HT1080 (cell line): ENCODE measurements around the gene PIGS. TPM values are rescaled to one million over a fixed set of nuclear protein-coding genes. Genes with fewer than 3 reads are reported as not detected.
"Not testable (repeated sequence)": the region's sequence is repeated elsewhere in the genome, so short reads cannot be mapped to it uniquely, and the experiment has no call there.

Experiments
- DNase-seq: peaks from one replicate; pipeline ENCODE4 v3.0.0-alpha.2; 2015; ENCODE audit warnings: low read depth
- total RNA-seq: library from RNA; depleted of rRNA; stranded (reverse); fragments of >200 nt; shearing (Covaris generic); gene quantifications from 2 replicates; pipeline ENCODE4 v1.2.3, GENCODE V29; 2014

PIGS gene
- total RNA-seq, 1 experiment from 2014 or later = 43.0 TPM

DNA sequence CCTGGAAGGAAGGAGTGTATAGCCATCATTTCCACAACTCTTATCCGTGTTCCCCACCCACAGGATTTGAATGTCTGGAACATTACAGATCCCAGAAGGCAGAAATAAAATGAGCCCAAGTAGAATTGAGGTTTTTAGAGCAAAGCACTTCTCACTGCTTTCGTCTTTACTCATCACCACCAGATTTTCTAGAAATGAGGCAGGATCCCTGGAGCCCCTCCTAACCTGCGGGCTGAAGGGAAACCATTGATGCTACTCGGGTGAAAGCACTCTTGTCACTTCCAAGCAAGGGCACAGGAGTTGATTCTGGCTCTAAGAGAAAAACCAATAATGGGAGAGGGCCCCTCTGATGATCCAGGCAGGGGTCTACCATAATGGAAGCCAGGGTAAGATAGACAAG, 8.2 kb upstream of the PIGS start:
- no peak for DNase-seq

DNA sequence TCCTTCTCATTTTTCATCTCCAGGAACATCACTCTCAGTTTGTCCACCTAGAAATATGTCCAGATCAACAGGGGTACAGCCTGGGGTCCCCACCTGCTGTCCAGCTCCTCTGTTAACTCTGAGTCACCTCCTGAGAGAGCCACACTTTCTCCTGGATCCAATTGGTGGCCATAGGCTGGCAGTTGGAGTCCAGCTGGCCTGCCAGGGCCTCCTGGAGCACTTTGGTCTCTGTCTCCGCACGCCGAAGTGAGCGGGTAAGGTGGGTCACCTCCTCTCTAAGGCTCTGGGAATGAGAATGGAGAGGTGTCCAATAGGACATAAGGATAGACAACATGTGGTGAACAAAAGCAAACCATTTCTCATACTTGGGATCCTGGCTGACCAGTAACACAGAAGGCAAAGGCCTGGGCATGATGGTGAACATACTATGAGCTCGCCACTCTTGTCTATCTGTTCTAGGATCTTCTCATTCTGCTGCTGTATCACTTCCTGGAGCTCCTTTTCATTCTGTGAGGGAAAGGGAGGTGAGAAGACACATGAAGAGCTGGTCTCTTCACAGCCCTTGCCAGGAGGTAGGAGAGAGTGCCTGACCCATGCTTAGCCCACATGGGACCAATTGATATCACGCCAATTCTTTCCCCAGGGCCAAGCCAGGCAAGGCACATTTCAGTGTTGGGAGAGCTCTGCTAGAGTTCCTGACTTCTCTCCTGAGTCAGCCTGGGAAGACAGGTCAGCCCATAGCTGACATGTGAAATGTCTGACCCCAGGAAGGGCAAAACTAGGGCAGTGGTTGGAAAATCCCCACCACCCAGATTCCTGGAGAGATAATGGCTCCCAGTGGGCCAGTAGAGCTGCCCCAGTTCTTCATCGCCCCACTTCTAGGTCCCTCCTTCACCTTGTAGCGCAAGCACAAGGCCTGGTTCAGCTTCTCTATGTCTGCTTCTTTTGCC, 7.2 kb upstream of the PIGS start:
- DNase-seq = no peak

DNA sequence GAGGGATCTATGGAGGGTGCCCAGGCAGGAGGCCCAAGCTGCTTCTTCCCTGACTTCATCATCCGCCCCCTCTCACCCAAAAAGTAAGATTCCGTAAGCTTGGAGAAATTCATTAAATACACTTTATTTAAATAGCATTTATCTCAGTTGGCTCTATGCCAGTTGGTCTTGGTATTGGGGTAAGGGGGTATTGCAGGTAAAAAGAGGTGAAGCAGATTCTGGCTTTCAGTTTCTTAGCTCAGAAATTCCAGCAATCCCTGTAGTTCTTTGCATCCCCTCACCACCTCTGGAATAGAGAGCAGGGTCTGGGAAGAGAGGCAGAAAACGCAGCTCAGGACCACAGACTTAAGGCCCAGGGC, 6.1 kb upstream of the PIGS start:
- DNase-seq = no peak

DNA sequence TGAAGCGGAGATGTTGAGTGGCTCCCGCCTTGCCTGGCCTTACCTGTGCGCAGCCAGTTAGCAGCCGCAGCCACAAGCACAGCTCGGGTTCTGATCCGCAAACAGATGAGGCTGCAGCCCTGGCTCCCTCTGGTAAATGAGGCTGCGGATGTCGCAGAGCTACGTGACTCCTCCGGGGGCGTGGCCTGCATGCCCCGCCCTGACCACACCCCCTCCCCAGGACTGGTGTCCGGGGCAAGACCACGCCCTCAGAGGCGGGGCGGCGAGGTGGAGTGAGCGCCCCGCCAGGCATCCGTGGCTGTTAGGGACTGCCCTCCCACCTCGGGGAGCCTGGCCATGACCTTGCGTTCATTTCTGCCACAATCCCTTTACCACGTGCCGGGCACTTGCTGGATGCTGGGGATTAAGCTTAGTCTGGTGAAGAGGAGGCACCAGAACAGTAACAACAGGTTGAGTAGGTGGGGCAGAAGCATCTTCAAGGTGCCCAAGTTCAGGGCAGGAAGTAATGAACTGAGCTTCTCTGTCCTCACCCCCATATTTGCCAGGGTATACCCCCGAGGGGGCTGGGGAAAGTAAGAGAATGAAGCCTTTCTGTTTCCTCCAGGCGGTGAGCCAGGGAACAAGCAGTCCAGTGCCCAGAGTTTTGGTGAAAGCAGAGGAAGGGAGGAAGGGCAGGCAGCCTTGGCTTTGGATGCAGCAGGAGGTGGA, 5.6 kb upstream of the PIGS start, which contains the start of gene ALDOC:
Gene ALDOC (minus strand): TSS at position 138 of the 708 bp plus-strand sequence. CDS start 1,363 bp downstream, outside the sequence.
- peak; percentile 89 for DNase-seq

DNA sequence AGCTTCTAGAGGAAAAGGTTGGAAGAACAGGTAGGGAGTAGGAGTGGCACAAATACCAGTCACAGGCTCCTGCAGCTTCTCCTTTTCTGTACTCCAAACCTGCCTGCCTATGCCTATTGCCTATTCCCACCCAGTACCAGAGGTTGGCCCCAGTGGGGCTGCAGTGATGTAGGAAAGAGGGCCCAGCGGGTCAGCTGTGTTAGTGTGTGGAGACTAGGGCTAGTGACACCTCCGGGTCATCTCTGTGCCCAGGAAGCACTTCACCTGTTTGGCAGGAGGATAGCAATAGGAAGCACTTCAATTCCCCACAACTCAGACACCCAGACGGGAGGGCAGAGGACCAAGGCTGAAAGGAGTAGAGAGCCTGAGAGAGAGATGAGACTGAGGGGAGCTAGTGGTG, 4.7 kb upstream of the PIGS start:
- not testable (repeated sequence) for DNase-seq

DNA sequence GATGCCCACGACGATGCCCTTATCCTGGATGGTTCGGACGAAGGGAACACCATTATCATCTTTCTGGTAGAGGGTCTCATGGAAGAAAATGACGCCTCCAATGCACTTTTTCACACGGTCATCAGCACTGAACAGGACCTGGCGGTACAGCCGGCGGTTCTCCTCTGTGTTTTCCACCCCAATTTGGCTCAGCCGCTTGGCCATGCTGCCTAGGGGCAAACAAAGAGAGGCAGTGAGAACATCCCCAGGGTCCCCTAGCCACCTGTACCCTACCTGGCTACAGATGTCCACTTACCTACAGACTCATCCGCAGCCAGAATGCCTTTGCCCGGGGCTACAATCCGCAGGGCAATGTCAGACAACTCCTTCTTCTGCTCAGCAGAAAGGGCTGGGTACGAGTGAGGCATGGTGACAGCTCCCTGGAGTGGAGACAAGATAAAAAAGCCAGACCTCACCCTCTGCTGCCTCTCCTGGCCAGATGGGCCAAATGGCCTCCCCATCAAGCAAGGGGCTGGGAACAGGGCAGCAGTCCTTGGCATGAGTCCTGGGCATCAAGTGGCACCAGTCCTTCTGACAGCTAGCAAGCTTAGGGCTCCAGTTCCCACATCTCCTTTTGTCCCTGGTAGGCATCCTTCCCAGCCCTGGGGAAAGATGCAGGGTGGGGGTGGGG, 3.9 kb upstream of the PIGS start:
- no peak for DNase-seq

DNA sequence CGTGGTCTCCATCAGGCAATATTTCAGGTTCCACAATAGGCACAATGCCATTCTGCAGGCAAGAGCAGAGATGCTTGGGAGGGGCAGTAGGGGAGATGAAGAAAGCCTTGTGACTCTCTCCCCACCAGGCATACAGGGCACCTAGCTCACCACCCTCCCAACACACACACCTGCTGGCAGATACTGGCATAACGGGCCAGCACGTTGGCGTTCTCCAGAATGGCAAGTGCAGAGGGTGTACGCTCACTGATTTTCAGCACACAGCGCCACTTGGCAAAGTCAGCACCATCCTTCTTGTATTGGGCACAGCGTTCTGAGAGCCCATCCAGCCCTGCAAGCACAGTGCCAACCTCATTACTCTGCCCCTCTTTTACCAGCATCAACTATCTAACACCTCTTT, 3.2 kb upstream of the PIGS start:
- no peak for DNase-seq

DNA sequence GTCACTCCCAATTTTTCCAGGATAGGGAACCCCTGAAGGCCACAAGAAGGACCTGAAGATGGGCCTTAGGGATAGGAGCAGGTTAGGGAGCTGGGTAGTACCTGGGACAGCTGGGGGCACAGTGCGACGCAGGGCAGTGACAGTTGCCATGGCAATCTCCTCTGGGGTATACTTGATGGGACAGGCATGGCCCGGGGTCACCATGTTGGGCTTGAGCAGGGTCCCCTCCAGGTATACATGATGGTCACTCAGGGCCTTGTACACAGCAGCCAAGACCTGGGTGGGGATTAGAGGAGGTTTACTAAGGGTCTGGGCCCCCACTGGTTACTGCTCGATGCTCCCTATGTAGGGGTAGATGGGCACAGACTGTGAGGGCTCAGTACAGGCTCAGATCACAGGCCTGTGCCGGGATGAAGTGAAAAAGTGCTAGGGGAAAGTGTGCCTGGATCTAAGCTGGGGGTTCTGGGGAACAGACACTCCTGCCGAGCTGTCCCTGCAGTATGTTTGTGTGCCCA, 2.7 kb upstream of the PIGS start:
- DNase-seq = no peak

DNA sequence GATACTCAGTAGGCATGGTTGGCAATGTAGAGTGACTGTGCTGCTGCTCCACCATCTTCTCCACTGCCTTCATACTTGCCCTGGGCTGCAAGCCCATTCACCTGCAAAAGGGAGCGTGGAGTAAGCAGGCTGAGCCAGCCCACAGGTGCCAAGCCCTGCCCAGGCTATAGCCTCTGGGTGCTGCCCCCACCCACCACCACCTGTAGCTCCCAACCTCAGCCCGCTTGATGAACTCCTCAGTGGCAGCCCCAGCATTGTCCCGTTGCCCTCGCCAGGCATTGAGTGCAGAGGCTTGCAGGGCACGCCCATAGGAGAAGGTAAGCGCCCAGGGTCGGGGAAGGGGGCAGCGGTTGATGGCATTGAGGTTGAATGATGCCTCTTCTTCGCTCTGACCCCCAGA, 2.2 kb upstream of the PIGS start:
- no peak for DNase-seq

DNA sequence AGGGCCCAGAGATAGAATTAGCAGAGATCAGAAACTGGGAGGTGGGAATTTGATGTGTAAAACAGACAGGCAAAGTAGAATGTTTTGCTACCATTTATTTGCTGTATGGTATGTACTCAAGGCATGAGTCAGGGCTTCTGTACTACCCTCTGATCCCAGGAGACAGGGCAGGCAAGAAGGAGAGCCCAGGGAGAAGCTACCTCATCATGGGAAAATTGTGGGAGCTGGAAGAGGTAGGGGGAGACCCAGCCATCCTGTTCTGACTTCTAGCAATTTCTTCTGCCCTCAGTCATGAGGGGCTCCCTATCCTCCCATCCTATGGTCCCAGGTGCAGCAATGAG, 1.7 kb upstream of the PIGS start:
- DNase-seq = no peak

DNA sequence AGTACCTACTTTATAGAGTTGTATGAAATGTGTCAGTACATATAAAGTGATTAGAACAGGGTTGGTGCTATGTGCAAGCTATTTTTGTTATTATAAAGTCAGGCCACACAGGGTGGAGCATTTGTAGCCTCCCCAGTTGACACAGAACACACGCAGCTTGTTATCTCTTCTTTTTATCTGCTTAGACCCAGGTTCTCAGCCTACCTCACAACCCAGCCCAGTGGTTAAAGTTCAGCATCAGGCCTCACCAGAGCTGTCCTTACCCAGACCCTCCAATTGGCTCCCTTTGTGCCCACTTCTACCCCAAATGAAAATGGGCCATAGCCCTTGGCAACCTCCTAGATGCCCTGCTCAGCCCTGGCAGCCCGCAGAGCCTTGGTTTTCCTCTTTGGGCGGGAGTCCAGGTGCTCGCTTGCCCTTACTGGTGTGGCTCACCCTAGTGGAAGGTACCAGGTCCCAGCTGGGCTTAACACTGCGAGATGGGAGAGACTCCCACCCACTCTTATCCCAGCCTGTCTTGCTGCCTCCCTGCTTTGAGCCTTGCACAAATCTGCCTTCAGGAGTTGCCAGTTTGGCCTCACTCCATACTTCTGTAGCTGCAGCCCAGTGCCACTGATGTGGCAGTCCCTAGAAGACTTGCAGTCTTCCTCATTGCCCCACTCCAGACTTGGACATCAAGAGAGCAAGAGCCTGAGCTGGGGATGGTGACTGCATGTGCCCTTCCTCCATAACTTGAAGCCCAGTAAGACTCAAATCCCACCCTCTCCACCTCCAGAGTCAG, 1.1 kb upstream of the PIGS start:
- no peak for DNase-seq

DNA sequence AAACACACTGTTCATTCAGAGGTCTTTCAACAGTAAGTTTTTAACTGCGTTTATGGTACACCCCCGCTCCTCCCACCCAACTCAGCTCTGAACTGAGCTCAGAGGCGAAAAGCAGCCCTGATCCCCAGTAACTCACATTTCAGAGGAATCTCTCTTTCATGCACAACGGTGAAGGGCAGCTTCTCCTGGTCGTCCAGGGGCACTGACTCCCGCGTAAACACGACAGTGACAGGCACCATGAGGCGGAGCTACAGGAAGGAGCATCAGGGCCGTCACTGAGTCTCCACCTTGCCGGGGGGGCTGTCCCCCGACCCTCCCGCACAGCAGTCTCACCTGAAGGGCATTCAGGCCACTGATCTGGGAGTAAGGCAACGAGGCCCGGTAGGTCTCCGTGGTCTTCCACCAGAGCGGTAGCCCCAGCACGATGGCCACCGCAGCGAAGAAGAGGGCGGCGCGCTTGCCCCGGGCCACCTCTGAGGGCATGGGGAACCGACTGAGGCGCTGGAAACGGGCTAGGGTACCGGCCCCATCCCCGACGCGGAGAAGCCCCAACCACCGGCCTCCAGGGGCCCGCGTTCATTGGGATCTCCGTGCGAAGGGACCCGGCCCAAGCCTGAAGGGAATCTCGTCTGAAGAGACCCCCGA, 486 bp downstream of the PIGS start:
- no peak for DNase-seq

DNA sequence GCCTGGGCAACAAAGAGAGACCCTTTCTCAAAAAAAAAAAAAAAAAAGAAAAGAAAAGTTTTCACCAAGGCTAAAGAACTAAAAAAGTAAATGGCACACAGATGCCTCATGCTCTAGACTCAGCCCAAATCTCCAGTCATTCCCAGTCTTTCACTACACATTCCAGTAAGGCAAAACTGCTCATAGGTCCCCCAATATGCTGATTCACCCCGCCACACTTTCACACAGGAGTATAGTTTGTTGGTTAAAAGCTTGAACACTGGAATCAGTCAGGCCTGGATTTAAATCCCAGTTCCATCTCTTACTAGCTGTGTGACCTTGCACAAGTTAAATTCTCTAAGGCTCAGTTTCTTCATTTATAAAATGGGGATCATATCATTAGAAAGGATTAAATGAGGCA, 1.9 kb downstream of the PIGS start:
- no peak for DNase-seq

DNA sequence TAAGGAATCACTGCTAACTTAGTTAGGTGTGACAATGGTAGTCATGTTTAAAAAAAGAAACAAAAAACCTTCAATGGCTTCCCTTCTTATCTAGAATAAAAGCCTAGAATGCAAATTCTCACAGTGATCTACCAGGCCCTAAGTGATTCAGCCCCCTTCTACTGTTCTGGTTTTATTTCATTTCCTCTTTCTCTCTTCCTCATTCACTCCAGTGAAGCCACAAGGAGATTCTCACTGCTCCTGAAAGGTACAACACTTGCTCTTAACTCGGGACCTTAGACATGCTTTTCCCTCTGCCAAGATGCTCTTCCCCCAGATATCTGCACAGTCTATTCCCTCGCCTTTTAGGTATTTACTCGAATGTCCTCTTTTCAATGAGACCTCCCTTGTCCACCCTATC, 3.7 kb downstream of the PIGS start:
- DNase-seq = no peak

DNA sequence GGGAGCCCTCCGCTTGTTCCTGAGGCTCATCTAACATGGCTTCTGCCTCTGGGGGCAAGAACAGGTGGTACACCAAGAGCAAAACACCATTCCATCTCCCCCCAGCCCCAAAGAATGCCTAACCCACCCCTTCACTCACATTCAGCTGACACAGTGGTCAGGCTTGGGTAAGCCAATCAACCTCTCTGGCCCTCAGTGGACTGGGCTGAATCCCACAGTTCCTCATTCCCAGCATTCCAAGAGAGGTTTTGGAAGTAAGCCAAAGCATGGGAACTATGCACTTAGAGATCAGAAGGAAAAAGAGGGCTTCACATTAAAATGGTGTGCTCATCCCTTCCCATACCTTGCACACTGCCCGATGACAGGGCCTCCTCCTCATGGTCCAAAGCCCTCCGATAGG, 7.8 kb downstream of the PIGS start:
- DNase-seq = no peak

DNA sequence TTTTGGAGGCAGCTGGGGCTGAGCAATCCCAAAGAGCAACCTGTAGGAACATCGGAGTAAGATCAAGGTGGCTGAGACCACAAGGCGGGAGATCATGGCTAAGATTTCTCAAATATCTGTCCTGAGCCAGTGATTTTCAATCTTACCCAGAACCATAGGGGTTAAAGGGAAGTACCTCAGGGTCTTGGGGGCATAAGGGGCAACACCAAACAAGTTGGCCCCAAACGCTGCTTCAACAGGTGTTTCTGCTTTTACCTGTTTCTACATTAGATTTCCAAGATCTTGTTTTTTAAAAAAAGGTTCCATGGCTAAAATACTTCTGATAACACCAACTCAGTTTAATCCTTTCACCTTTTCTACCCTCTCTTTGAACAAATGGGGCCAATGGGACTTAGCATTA, 16.3 kb downstream of the PIGS start:
- no peak for DNase-seq

DNA sequence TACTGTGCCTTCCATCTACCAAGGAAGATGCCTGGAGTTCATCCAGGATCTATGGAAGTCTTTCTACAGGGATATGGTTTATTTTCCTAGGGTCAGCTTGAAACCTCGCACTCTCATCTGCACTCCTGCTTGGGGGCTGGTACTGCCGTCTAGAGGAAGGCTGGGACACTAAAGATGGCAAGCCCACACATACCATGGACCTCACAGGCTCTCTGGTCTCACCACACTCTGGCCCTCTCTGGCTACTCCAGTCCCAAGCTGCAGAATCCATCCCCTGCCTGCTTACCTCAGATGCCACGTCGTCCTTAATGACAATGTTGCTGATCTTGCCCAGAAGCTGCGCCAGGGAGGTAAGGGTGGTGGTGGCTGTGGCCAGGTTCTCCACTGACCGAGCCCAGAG, 16.8 kb downstream of the PIGS start:
- DNase-seq = no peak

DNA sequence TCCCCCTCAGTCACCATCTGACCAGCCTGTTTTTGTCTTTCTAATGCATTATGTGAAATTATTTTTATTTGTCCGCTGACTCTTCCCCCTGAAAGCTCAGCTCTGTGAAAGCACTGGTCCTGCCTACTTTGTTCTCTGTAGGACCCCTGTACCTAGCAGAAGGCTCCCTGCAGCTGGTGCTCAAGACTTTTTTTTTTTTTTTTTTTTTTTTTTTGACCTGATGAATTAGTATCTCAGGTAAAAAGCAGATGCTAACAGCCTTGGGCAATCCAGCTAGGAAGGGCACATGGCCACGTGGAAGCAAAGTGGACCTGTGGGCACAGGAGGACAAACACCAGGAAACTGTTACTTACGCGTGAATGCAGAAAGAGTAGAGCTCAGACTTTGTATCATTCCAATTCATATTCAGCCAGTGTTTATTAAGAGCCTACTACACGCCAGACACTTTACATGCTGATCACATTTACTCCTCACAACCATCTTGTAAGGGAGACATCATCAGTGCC, 18.3 kb downstream of the PIGS start:
- no peak for DNase-seq

DNA sequence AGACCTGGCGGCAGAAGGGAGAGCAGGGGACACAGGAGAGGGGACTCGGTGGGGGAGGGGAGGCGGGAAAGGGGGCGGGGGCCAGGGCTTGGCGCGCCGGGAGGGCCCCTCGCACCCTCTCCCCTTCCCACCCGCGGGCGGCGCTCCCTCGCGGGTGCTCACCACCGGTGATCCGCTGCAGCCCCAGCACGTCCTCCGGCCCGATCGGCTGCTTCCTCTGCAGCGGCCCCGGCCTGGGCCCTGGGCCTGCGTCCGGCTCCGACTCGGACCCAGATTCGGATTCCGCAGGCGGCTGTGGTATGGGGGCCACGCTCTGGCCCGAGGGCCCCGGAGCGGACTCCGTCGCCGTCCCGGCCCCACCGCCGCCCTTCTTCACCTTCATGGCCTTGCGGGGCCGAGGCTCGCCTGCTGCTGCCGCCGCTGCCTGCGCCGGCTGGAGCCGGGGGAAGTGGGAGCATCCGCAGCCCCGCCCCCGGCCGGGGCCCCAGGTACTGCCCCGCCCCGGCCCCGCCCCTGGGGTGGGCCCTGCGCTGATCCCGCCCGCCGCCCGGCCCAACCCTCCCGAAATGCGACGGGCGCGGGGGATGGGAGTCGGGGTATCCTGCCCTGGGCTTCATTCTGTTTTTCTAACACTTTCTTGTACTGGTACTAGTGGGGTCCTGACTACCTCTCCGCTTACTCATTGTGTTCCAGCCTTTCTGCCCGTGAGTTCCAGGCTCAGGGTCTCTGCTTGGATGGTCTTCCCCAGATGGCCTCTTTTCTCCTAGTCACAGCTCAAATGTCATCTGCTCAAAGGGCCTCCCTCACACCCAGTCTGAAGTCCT, 18.9 kb downstream of the PIGS start, which contains the start of gene UNC119:
Gene UNC119 (minus strand): TSS at position 449 of the 824 bp plus-strand sequence. CDS start 67 bp downstream, at position 382.
- peak; percentile 27 for DNase-seq
